Activated T-cell treated with anti-CD3 and anti-CD28 coated beads for 24 hours (primary cell): Measurements from ENCODE around the gene COX10.
"Not testable (repeated sequence)": the region's sequence is repeated elsewhere in the genome, so short reads cannot be mapped to it uniquely, and the experiment has no call there.

Experiments
- DNase-seq: peaks from one replicate; pipeline ENCODE4 v3.0.0-alpha.2; 2020; ENCODE audit warnings: low read depth

COX10 gene

DNA sequence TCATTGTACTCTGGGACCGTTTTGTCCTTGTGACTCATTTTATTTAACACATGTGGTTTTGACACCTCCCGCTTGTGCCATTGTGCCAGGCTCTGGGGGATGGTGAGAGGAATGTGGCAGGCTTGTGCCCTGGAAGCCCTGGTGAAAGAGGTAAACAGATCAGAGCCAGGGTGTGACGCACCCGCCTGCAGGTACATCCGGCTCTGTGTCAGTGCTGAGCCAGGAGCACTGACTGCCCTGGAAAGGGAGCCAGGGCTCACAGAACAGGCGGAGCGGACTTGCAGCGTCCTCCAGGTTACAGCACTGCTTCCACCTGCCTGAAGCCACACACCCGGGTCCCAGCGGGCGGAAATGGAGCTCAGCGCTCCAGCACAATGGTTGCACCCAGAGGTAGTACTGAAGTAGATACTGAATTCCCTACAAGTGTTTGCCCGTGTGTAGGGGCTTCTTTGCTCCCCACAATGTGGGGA lies 136.7 kb downstream of the COX10 start:
- DNase-seq: peak; percentile 57

DNA sequence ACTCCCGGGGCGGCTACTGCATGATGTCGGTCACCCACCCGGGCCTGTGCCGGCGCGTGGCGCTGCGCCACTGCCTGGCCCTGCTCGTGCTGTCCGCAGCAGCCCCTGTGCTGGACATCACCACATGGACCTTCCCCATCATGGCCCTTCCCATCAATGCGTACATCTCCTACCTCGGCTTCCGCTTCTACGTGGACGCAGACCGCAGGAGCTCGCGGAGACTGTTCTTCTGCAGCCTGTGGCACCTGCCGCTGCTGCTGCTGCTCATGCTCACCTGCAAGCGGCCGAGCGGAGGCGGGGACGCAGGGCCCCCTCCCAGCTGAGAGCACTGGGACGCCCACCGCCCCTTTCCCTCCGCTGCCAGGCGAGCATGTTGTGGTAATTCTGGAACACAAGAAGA lies 137.6 kb downstream of the COX10 start:
- no peak for DNase-seq

DNA sequence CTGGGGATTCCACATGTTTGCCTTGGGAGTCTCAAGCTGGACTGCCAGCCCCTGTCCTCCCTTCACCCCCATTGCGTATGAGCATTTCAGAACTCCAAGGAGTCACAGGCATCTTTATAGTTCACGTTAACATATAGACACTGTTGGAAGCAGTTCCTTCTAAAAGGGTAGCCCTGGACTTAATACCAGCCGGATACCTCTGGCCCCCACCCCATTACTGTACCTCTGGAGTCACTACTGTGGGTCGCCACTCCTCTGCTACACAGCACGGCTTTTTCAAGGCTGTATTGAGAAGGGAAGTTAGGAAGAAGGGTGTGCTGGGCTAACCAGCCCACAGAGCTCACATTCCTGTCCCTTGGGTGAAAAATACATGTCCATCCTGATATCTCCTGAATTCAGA lies 138.5 kb downstream of the COX10 start:
- DNase-seq: no peak

DNA sequence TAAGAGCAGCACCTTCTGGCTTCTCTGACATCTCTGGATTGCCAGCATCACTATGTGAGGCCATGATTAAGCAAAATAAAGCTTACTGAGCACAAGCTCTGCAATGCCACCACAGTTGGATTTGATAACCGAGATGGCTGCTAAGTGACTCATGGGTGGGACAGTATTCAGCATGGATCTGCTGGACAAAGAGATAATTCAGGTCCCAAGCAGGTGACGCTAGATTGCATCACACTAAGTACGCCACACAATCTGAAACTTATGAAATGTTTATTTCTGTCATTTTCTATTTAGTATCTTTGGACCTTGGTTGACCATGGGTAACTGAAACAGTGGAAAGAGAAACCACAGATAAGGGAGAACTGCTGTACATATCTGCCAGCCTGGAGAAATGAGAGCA lies 139.9 kb downstream of the COX10 start:
- no peak for DNase-seq

DNA sequence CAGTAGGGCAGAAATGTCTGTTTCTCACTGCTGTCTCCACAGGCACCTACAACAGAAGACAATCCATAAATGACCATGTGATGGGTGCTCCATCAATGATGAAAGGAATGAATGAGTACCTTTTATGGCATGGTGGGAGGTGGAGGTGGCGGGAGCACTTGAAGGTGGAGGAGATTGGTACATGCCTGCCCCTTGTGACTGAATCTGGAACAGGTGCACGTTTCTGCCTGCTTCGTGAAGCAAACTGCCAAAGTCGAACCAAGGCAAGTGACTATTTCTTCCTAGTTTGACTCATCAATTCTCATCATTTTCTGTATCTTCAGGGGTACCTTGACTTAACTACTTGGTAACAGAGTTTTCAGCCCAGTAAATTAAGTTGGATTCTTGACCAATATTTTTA lies 141.9 kb downstream of the COX10 start:
- no peak for DNase-seq

DNA sequence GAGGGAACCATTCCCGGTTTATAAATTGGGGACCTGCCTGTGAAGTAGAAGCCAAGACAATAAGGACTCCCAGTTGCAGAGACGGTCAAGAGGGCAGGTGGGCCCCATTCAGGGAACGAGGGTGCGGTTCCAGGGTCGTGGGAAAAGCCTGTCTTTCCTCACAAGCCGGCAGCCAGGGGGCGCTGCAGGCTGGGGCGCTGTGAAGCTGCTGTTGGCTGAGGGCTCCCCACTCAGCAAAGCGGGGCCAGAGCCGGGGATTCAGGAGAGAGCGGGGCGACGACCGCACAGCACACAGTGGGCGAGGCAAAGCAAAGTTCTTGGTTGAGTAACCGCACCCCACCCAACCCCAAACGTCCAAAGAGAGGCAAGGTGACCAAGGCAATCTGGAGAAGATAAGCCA lies 142.5 kb downstream of the COX10 start:
- no peak for DNase-seq

DNA sequence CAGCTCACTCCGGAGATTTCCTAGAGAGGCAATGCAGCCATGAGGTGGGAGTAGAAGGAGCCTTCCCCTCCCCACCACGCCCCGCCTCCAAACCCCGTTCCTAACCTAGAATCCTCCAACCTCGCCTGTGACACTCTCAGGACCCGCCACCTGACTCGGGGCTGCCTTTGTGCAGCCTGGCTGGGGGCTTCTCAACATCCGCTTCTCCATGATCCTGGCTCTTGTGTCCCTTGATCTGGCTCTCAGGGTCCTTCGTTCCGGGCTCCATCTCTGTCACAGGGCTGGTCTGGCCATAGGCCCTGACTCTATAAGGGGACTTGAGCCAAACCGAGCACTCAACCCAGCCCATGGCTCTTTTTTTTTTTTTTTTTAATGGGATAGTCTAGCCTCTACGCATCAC lies 143.1 kb downstream of the COX10 start:
- no peak for DNase-seq

DNA sequence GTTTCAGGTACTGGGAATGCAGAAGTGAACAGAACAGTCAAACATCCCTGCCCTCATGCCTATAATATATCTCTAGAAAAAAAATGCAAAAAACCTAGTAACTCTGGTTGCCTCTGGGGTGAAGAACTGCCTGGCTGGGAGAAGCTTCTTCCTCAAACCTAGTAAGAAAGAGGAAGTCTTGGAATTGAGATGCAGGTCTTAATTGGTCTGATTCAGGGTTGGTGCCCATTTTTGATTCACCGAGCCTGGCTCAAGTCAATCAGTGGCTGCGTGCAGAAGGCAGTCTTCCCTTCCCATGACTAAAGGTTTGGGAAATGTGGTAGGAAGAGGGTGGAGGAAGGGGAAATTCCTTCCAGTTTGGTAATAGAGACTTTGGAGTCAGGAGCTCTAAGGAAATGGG lies 145.0 kb downstream of the COX10 start:
- no peak for DNase-seq

DNA sequence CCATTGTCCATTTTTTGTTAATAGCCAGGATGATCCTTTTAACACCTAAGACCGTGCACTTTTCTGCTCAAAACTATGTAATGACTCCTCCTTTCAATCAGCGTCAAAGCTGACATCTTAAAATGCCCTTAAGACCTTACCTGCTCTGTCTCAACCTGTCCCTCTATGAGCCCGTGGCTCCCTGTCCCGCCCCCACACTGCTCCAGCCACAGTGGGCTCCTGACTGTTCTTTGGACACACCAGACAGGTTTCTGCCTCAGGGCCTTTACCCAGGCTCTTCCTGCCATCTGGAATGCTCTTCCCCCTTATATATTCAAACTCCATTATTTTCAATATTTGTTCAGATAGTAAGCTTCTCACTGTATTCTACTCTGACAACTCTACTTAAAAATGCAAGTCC lies 153.3 kb downstream of the COX10 start:
- no peak for DNase-seq

DNA sequence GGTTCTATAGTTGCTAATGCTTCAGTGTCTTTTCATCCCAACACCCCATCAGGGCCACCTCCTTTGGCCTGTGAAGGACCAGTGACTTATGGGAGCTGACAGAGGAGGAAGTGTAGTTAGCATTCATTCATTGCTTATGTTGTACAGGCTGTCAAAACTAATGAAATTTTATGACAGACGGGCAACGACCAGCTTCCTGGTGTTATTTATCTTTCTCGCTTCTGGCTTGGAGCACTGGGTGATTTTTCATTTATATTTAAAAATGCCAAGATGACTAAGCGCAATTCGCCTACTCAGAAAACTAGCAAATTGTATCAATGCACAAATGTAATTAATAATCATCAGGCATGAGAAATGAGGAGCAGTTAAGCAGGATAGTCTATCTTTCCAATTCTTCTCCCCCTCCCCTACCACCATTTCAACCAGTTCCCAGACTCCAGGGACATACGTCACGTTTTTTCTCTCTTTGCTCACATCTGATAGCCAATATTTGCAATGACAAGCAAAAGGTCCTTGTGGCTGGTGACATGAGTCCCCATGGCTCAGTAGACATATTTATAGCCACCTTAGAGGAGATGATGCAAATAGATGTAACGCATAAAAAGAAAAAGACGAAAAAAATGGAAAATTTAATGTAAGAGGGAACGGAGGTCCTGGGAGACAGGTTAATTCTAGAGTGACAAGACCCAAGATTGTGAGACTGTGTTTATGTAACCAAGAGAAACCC lies 156.1 kb downstream of the COX10 start:
- DNase-seq: no peak

DNA sequence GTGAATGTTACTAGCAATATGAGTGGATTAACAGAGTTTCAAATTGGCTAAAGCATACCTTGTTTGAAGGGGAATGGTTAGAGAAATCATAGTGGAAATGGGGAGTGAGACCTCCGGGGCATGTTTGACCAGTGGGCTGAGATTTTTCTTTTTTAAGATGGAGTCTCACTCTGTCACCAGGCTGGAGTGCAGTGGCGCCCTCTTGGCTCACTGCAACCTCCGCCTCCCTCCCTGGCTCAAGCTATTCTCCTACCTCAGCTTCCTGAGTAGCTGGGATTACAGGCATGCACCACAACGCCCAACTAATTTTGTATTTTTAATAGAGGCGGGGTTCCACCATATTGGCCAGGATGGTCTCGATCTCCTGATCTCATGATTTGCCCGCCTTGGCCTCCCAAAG lies 157.7 kb downstream of the COX10 start:
- DNase-seq: no peak

DNA sequence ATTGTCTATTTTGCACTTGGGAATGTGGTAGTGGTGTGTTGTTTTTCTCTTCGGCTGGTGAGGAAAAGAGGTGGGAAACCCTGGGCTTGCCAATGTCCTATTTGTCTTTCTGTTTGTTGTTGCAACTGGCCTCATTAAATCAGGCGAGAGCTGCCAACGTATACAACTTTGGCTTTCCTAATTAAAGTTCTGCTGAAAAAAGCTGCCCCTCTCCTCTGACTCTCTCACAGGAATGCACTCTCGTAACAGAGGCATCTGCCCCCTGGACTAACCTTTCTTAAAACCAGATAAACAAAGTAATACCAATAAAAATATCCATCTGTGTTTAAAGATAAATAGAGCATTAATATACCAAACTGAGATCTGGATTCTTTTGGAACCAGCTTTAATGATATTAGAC lies 159.6 kb downstream of the COX10 start:
- DNase-seq: no peak

DNA sequence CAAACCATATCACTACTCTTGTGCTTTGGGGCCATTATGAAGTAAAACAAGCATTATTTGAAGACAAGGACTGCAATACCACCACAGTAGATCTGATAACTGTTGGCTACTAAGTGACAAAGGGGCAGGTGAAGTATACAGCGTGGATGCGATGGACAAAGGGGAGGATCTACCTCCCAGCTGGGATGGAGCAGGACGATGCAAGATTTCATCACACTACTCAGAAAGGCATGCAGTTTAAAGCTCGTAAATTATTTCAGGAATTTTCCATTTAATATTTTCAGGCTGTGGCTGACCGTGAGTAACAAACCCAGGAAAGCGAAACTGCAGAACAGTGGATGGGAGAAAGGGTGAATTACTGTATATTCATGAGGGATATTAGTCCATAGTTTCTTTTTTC lies 161.9 kb downstream of the COX10 start:
- not testable (repeated sequence) for DNase-seq

DNA sequence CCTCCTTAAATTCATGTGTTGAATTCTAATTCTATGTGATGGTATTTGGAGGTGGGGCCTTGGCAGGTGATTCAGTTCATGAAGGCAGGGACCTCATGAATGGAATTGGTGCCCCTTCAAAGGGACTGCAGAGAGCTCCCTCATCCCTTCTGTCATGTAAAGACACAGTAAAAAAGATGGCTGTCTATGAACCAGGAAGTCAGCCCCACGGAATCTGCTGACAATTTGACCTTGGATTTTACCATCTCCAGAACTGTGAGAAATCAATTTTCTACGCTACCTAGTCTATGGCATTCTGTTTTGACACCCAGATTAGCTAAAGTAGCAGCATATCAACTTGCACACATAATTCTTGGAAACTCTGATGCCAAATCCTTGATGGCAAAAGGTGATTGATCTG lies 165.7 kb downstream of the COX10 start:
- not testable (repeated sequence) for DNase-seq

DNA sequence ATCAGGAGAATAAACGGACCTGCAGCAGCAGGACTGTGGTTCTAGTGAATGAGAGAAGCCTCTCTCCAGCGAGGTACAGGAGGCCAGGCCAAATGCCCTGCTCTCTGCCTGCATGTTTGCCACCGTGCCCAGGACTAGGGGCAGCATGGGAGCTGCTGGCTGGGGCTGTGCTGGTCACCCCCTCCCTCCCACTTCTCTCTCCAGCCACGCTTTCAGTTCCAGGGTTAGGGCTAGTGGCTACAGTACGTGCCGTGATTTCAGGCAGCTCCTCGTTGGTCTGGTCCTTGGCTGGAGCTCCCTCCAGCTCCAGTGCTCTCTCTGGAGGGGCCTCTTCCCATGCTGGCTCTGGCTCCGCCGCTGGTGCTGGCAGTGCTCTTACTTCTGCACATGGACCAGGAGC lies 166.7 kb downstream of the COX10 start:
- DNase-seq: not testable (repeated sequence)

DNA sequence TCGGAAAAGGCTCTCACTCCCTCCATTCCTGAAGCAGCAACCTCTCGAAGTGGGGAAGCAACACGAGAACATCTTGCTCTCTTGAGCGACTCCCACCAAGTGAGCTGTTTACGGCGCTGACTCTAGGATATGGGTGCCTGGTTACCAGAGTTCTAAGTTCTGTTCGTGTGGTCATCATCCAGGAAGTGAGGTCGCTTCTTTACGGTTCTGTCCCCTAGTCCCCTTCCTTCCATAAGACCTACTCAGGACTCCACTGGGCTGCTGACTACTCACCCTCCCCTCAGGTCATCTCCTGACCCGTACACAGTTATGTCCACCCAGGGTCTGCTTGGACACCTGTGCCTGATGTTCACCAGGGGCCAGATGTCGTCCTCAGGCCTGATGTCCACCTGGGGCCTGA lies 167.5 kb downstream of the COX10 start, which contains the start of gene CDRT15:
Gene CDRT15, minus strand, starts transcription at position 101 of the 400 bp plus-strand sequence. Its CDS starts 29 bp downstream, at position 72.
- DNase-seq: not testable (repeated sequence)

DNA sequence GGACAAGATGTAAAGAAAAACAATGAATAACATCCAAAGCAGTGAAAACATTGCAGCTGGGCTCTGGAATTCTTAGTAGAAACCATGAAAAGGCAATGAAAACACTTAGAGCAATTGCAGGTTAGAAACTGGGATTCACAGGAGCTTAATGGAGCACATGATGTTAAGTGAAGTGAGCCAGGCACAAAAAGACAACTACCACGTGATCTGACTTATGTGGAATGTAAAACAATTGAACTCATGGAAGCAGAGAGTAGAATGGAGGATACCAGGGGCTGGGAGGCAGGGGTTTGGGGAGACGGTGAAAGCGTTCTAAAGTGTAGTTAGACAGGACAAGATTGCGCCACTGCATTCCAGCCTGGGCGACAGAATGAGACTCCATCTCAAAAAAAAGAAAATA lies 170.0 kb downstream of the COX10 start:
- not testable (repeated sequence) for DNase-seq

DNA sequence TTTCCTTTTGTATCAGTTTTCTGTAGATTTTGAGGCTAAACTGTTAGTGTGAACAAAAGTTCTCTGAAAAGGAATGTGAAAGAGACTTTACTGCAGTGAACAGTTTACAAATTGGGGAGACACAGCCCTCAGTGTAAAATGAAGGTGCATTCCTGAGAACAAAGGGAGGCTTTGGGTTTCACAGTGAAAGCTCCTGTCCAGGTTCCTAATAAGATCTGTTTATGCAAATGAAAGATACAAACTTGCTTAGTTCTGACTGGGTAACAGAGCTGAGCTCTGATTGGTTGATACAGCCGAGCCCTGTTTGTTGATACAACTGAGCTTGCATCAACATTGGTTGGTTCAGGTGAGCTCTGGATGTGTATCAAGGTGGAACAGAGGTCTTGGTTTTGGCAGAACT lies 175.7 kb downstream of the COX10 start:
- no peak for DNase-seq

DNA sequence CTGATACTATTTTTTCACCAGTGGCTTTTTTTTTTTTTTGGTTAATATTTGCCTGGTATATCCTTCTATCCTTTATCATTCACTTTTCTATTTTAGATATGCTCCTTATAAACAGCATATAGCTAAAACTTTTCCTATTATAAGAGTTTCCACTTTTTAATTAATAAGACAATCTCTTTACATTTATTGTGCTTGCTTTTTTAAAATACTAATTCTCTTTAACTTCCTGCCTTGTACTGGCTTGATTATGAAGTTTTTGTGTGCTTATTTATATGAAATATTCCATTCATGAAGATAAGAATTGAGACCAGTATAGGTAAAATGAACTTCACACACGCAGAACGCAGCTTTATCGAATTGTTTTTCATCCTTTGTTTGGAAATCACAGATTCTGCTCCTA lies 176.3 kb downstream of the COX10 start:
- no peak for DNase-seq
